ENCODE results near the gene UBE2V1. TPM values are rescaled to one million over a fixed set of nuclear protein-coding genes. Genes with fewer than 3 reads are reported as not detected.

Gene UBE2V1
- total and polyA plus RNA-seq, 2 experiments from 2014 or later = 64.0 to 112 TPM

DNA sequence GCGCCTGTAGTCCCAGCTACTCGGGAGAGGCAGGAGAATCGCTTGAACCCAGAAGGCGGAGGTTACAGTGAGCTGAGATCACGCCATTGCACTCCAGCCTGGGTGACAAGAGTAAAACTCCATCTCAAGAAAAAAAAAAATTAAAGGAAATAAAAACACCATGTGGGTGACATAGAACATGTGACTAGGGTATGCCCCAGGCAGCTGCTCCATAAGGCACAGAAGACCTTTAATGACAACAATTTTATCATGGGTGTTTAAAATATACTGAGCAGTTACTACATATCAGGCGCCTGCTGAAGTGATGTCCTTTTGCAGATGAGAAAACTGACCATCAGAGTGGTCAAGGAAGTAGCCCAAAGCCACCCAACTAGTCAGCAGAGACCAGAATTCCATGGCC, 32.6 kb upstream of the UBE2V1 start:
- Histone ChIP-seq H4K20me1 (ENCODE audit: insufficient read depth, poor library complexity, severe bottlenecking) (peaks cover 7% of the 10 kb centered on the region), H3K4me3 (no peak overlapping the region), H3K4me1 (ENCODE audit: insufficient read depth) (peaks cover 12% of the 10 kb centered on the region), H3K4me2 (no peak overlapping the region), H3K79me2 (peaks cover 88% of the 10 kb centered on the region), H3K9me3 (ENCODE audit: low read depth) (no peaks in the 10 kb centered on the region), H3K36me3 (replicated peaks; ENCODE audit: insufficient read depth, low read depth) (no peaks in the 10 kb centered on the region), H2AFZ (no peak overlapping the region), H3K9me2 (replicated peaks; ENCODE audit: insufficient read depth) (no peaks in the 10 kb centered on the region), H3K27me3 (no peaks in the 10 kb centered on the region), H3K27ac (no peak overlapping the region)
- DNase-seq (ENCODE audit: low spot score) = no peak
- 97% methylated on average over 6 of the region's 6 CpGs for WGBS (ENCODE audit: low lambda C conversion rate, missing lambda C conversion rate)
- TF ChIP-seq, protein P1, sequence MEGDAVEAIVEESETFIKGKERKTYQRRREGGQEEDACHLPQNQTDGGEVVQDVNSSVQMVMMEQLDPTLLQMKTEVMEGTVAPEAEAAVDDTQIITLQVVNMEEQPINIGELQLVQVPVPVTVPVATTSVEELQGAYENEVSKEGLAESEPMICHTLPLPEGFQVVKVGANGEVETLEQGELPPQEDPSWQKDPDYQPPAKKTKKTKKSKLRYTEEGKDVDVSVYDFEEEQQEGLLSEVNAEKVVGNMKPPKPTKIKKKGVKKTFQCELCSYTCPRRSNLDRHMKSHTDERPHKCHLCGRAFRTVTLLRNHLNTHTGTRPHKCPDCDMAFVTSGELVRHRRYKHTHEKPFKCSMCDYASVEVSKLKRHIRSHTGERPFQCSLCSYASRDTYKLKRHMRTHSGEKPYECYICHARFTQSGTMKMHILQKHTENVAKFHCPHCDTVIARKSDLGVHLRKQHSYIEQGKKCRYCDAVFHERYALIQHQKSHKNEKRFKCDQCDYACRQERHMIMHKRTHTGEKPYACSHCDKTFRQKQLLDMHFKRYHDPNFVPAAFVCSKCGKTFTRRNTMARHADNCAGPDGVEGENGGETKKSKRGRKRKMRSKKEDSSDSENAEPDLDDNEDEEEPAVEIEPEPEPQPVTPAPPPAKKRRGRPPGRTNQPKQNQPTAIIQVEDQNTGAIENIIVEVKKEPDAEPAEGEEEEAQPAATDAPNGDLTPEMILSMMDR (IDR thresholded peaks at IDR 0.05; ENCODE audit: poor library complexity) = no peak
- TF ChIP-seq EZH2 (IDR thresholded peaks at IDR 0.05; ENCODE audit: borderline replicate concordance) (no peak), EZH2phosphoT487 (IDR thresholded peaks at IDR 0.05; ENCODE audit: low read depth, severe bottlenecking, unreplicated experiment) (no peak)

DNA sequence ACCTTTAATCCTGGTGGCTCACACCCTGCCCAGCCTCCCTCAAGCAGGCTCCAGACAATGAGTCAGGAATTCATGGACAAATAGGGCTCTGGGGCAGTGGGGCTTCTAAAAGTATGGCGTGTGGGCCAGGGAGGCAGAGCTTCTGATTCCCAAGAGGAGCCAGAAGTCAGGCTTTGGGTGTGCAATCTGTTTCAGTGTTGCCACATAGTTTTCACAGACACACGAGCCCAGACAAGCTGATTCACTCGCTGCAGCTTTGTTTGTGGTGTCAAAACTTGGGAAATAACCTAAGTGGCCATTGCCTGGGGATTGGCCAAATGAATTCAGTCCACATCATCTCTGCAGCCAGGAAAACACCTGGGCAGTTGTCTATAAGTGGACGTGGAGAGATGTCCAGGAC, 31.4 kb upstream of the UBE2V1 start:
- H3K79me2 ChIP-seq = peaks cover 84% of the 10 kb centered on the region
- H3K4me2 ChIP-seq = no peak overlapping the region
- H3K9me3 ChIP-seq (ENCODE audit: low read depth) = no peaks in the 10 kb centered on the region
- H3K36me3 ChIP-seq (replicated peaks; ENCODE audit: insufficient read depth, low read depth) = no peaks in the 10 kb centered on the region
- no peaks in the 10 kb centered on the region for H3K27me3 ChIP-seq
- 52% methylated on average over 4 of the region's 4 CpGs for WGBS (ENCODE audit: low lambda C conversion rate, missing lambda C conversion rate)
- peaks cover 8% of the 10 kb centered on the region for H3K4me1 ChIP-seq (ENCODE audit: insufficient read depth)
- H3K27ac ChIP-seq = peak overlapping the region; percentile 86
- no peak overlapping the region for H3K4me3 ChIP-seq
- DNase-seq (ENCODE audit: low spot score) = peak; percentile 71
- no peak overlapping the region for H2AFZ ChIP-seq
- TF ChIP-seq EZH2 (IDR thresholded peaks at IDR 0.05; ENCODE audit: borderline replicate concordance) (no peak), EZH2phosphoT487 (IDR thresholded peaks at IDR 0.05; ENCODE audit: low read depth, severe bottlenecking, unreplicated experiment) (no peak)
- H3K9me2 ChIP-seq (replicated peaks; ENCODE audit: insufficient read depth) = no peaks in the 10 kb centered on the region
- peaks cover 7% of the 10 kb centered on the region for H4K20me1 ChIP-seq (ENCODE audit: insufficient read depth, poor library complexity, severe bottlenecking)

DNA sequence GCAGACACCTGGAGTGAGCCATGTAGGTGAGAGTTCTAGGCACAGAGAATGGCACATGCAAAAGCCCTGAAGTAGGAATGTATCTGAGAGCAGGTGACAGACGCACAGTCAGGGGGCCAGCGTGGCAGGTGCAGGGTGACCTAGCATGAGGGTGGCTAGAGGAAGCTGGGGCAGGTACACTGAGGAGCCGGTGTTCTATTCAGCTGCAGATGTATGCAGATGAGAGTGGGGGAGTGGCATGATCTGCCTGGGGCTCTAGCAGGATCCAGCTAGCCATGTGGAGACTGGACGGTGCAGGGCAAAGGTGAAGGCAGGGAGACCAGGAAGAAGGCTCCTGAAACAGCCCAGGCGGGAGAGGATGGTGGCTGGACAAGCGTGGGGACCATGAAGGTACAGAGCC, 29.9 kb upstream of the UBE2V1 start:
- TF ChIP-seq EZH2phosphoT487 (IDR thresholded peaks at IDR 0.05; ENCODE audit: low read depth, severe bottlenecking, unreplicated experiment) (no peak), EZH2 (IDR thresholded peaks at IDR 0.05; ENCODE audit: borderline replicate concordance) (no peak)
- TF ChIP-seq, protein P1 (IDR thresholded peaks at IDR 0.05; ENCODE audit: poor library complexity) = no peak
- no peaks in the 10 kb centered on the region for H3K9me3 ChIP-seq (ENCODE audit: low read depth)
- H3K4me2 ChIP-seq = no peak overlapping the region
- peaks cover 8% of the 10 kb centered on the region for H3K4me1 ChIP-seq (ENCODE audit: insufficient read depth)
- 84% methylated on average over 6 of the region's 6 CpGs for WGBS (ENCODE audit: low lambda C conversion rate, missing lambda C conversion rate)
- H2AFZ ChIP-seq = no peak overlapping the region
- H3K9me2 ChIP-seq (replicated peaks; ENCODE audit: insufficient read depth) = no peaks in the 10 kb centered on the region
- no peak for DNase-seq (ENCODE audit: low spot score)
- H3K27ac ChIP-seq = no peak overlapping the region
- no peaks in the 10 kb centered on the region for H3K36me3 ChIP-seq (replicated peaks; ENCODE audit: insufficient read depth, low read depth)
- peaks cover 7% of the 10 kb centered on the region for H4K20me1 ChIP-seq (ENCODE audit: insufficient read depth, poor library complexity, severe bottlenecking)
- H3K4me3 ChIP-seq = no peak overlapping the region
- H3K79me2 ChIP-seq = peaks cover 78% of the 10 kb centered on the region
- H3K27me3 ChIP-seq = no peaks in the 10 kb centered on the region

DNA sequence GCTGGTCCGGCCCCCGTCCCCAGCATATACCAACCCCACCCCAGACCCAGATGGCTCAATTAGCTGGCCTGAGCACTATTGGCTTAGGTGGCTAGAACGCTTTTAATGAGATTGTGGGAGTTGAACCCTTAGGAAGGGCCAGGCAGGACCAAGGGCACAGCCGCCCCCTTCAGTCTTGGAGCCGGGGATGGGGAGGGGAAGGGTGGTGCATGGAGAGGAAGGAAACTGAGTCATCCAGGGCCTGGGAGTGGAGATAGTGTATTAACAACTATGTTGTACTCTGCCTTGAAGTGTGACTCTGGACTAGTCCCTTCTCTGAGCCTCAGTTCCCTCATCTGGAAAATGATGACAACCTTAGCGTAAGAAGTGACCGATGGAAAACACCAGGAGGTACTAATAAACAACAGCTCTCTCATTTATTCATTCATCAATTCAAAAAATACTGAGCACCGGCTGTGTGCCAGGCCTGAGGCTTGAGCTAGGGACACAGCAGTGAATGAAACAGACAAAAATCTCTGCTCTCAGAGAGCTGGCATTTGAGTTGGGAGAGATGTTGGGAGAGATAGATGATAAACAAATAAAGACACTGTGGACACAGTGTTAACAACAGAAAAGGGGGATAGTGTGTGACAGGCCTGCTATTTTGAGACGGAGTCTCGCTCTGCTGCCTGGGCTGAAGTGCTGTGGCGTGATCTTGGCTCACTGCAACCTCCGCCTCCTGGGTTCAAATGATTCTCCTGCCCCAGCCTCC, 29.0 kb upstream of the UBE2V1 start:
- no peaks in the 10 kb centered on the region for H3K9me3 ChIP-seq (ENCODE audit: low read depth)
- DNase-seq (ENCODE audit: low spot score) = no peak
- TF ChIP-seq, protein P1 (IDR thresholded peaks at IDR 0.05; ENCODE audit: poor library complexity) = no peak
- H3K4me2 ChIP-seq = no peak overlapping the region
- H3K36me3 ChIP-seq (replicated peaks; ENCODE audit: insufficient read depth, low read depth) = no peaks in the 10 kb centered on the region
- WGBS (ENCODE audit: low lambda C conversion rate, missing lambda C conversion rate) = 97% methylated on average over 12 of the region's 12 CpGs
- H3K27me3 ChIP-seq = no peaks in the 10 kb centered on the region
- no peak overlapping the region for H2AFZ ChIP-seq
- peaks cover 7% of the 10 kb centered on the region for H4K20me1 ChIP-seq (ENCODE audit: insufficient read depth, poor library complexity, severe bottlenecking)
- H3K4me3 ChIP-seq = no peak overlapping the region
- H3K9me2 ChIP-seq (replicated peaks; ENCODE audit: insufficient read depth) = no peaks in the 10 kb centered on the region
- peaks cover 72% of the 10 kb centered on the region for H3K79me2 ChIP-seq
- no peak overlapping the region for H3K27ac ChIP-seq
- peaks cover 5% of the 10 kb centered on the region for H3K4me1 ChIP-seq (ENCODE audit: insufficient read depth)
